HepG2 (cell line): ENCODE results near the gene MMRN1.

Experiments
- MYPOP ChIP-seq: sonication (generic); formaldehyde crosslinking; IDR thresholded peaks from 2 replicates; pipeline ENCODE4 v1.8.1; 2023; ENCODE audit warnings: mild to moderate bottlenecking, moderate library complexity, missing genetic modification reagents
- RAD21 ChIP-seq: fragments of 450-650 bp; formaldehyde crosslinking; IDR thresholded peaks from 2 replicates; pipeline ENCODE4 v1.5.0; 2020; ENCODE audit warnings: mild to moderate bottlenecking
- REST ChIP-seq, 2 experiments: IDR thresholded peaks; 2 replicates each; pipeline ENCODE4 v1.6.1; 2011 to 2012; ENCODE audit warnings: low read length in 2 of 2, borderline replicate concordance in 1 of 2, low read depth in 1 of 2, mild to moderate bottlenecking in 1 of 2, moderate library complexity in 1 of 2
- TAF1 ChIP-seq: sonication (generic); formaldehyde crosslinking; IDR thresholded peaks from 2 replicates; pipeline ENCODE4 v1.4.0; 2020; ENCODE audit warnings: missing genetic modification reagents
- ZNF251 ChIP-seq: sonication (generic); formaldehyde crosslinking; IDR thresholded peaks from 2 replicates; pipeline ENCODE4 v1.9.0; 2021; ENCODE audit warnings: mild to moderate bottlenecking, missing genetic modification reagents

GRCh38 chr4:89898304-89898716, 3.7 kb downstream of the MMRN1 start:
- TF ChIP-seq ZNF251 (CRISPR knock-in tag): no peak
- TF ChIP-seq TAF1: no peak
- TF ChIP-seq REST (IDR thresholded peaks at IDR 0.05; ENCODE audit: borderline replicate concordance in 1 of 2, low read depth in 1 of 2, low read length in 2 of 2): no peak
- TF ChIP-seq RAD21: no peak
- no peak for TF ChIP-seq MYPOP
